Choroid plexus epithelial cell (primary cell): Measurements from ENCODE around the gene KRT26.

Experiments used
- DNase-seq: peaks from one replicate; pipeline ENCODE4 v3.0.0-alpha.2; 2010; ENCODE audit warnings: low read depth
- H3K4me3 ChIP-seq: 2 replicates; pipeline ENCODE4 v1.5.1; 2011; ENCODE audit warnings: low read depth, mild to moderate bottlenecking, control low read depth, low read length, moderate library complexity
- CTCF ChIP-seq: conservative IDR thresholded peaks from 2 replicates; pipeline ENCODE4 v1.5.1; 2011; ENCODE audit warnings: low read depth, mild to moderate bottlenecking, control low read depth, inconsistent platforms, low read length, moderate library complexity

The KRT26 gene

GRCh38 chr17:40795019-40795667 is 23.1 kb upstream of the KRT26 start:
- H3K4me3 ChIP-seq = no peak overlapping the region
- no peak for TF ChIP-seq CTCF
- DNase-seq = no peak

GRCh38 chr17:40794466-40794865 is 22.5 kb upstream of the KRT26 start:
- TF ChIP-seq CTCF = no peak
- no peak overlapping the region for H3K4me3 ChIP-seq
- DNase-seq = no peak

- no peak overlapping the region for H3K4me3 ChIP-seq
- TF ChIP-seq CTCF = no peak
- DNase-seq = no peak
These were observed 21.8 kb upstream of the KRT26 start for GRCh38 chr17:40793832-40794231.

GRCh38 chr17:40791787-40792436 is 19.9 kb upstream of the KRT26 start:
- peak; percentile 72 for TF ChIP-seq CTCF
- peak; percentile 68 for DNase-seq
- H3K4me3 ChIP-seq = no peak overlapping the region

GRCh38 chr17:40791111-40791510 is 19.1 kb upstream of the KRT26 start:
- DNase-seq = no peak
- H3K4me3 ChIP-seq = no peak overlapping the region
- TF ChIP-seq CTCF = no peak

- TF ChIP-seq CTCF = no peak
- no peak for DNase-seq
- H3K4me3 ChIP-seq = no peak within 1 kb of the TSS
These were observed 10.4 kb upstream of the KRT26 start, which contains the start of gene KRT27 for GRCh38 chr17:40782450-40782849. Gene KRT27, minus strand, starts transcription at chr17:40782550. Its CDS starts 57 bp downstream, at chr17:40782493.
